ENCODE data around the gene GLIPR2.
"Not testable (repeated sequence)": the region's sequence is repeated elsewhere in the genome, so short reads cannot be mapped to it uniquely, and the experiment has no call there.

The GLIPR2 gene

GRCh38 chr9:36163049-36163785 is 26.7 kb downstream of the GLIPR2 start:
- DNase-seq (ENCODE audit: low read depth in 2 of 2): no peak

- no peak for DNase-seq (ENCODE audit: low read depth in 2 of 2)
Measured at GRCh38 chr9:36163786-36164170, 27.2 kb downstream of the GLIPR2 start.

GRCh38 chr9:36164372-36164771 is 27.8 kb downstream of the GLIPR2 start:
- no peak for DNase-seq (ENCODE audit: low read depth in 2 of 2)

GRCh38 chr9:36164989-36165388 is 28.5 kb downstream of the GLIPR2 start:
- DNase-seq (ENCODE audit: low read depth in 2 of 2): no peak

- DNase-seq (ENCODE audit: low read depth in 2 of 2): no peak
Measured at GRCh38 chr9:36165826-36166167, 29.3 kb downstream of the GLIPR2 start.

- DNase-seq (ENCODE audit: low read depth in 2 of 2): peak; percentile 61 to 74
Measured at GRCh38 chr9:36166168-36166927, 29.8 kb downstream of the GLIPR2 start.

- DNase-seq (ENCODE audit: low read depth in 2 of 2): no peak
Measured at GRCh38 chr9:36169166-36169565, 32.6 kb downstream of the GLIPR2 start, which contains the start of gene CCIN. TSS of gene CCIN (plus strand) at chr9:36169388. CDS start at chr9:36169503, 115 bp downstream.

GRCh38 chr9:36169708-36170107 is 33.2 kb downstream of the GLIPR2 start:
- DNase-seq (ENCODE audit: low read depth in 2 of 2): no peak

GRCh38 chr9:36170531-36170930 is 34.0 kb downstream of the GLIPR2 start:
- DNase-seq (ENCODE audit: low read depth in 2 of 2): no peak

- no peak for DNase-seq (ENCODE audit: low read depth in 2 of 2)
Measured at GRCh38 chr9:36173861-36174260, 37.3 kb downstream of the GLIPR2 start.

- no peak for DNase-seq (ENCODE audit: low read depth in 2 of 2)
Measured at GRCh38 chr9:36174271-36174670, 37.7 kb downstream of the GLIPR2 start.

GRCh38 chr9:36174731-36175130 is 38.2 kb downstream of the GLIPR2 start:
- no peak for DNase-seq (ENCODE audit: low read depth in 2 of 2)

GRCh38 chr9:36175209-36175608 is 38.7 kb downstream of the GLIPR2 start:
- DNase-seq (ENCODE audit: low read depth in 2 of 2): not testable (repeated sequence)

GRCh38 chr9:36176496-36176895 is 40.0 kb downstream of the GLIPR2 start:
- not testable (repeated sequence) for DNase-seq (ENCODE audit: low read depth in 2 of 2)

GRCh38 chr9:36177571-36177970 is 41.0 kb downstream of the GLIPR2 start:
- DNase-seq (ENCODE audit: low read depth in 2 of 2): no peak

GRCh38 chr9:36180243-36180642 is 43.7 kb downstream of the GLIPR2 start:
- not testable (repeated sequence) for DNase-seq (ENCODE audit: low read depth in 2 of 2)

- DNase-seq (ENCODE audit: low read depth in 2 of 2): no peak
Measured at GRCh38 chr9:36187414-36187813, 50.9 kb downstream of the GLIPR2 start.

- DNase-seq (ENCODE audit: low read depth in 2 of 2): no peak
Measured at GRCh38 chr9:36188212-36188611, 51.7 kb downstream of the GLIPR2 start.

- no peak for DNase-seq (ENCODE audit: low read depth in 2 of 2)
Measured at GRCh38 chr9:36189976-36190375, 53.4 kb downstream of the GLIPR2 start.

GRCh38 chr9:36190388-36191289 is 54.1 kb downstream of the GLIPR2 start, which contains the start of gene CLTA:
TSS of gene CLTA (plus strand) at chr9:36190921. CDS start at chr9:36191057, 136 bp downstream.
- peak; percentile 92 to 94 for DNase-seq (ENCODE audit: low read depth in 2 of 2)

GRCh38 chr9:36191290-36191645 is 54.7 kb downstream of the GLIPR2 start:
- DNase-seq (ENCODE audit: low read depth in 2 of 2): peak; percentile 9

- DNase-seq (ENCODE audit: low read depth in 2 of 2): no peak
Measured at GRCh38 chr9:36191686-36192085, 55.2 kb downstream of the GLIPR2 start.

All from stimulated activated CD4-positive, alpha-beta T cell treated with anti-CD3 and anti-CD28 coated beads, Interleukin-15, amount 100 ng/mL, for 48 hours (primary cell).